C1 segment of cervical spinal cord (tissue), 14 donors: ENCODE data around the gene ZMIZ1.

ENCODE experiments used
- DNase-seq, 14 donors: peaks; one replicate each; lab custom pipeline; 2025; lab: John Stamatoyannopoulos, UW

ZMIZ1 gene

DNA sequence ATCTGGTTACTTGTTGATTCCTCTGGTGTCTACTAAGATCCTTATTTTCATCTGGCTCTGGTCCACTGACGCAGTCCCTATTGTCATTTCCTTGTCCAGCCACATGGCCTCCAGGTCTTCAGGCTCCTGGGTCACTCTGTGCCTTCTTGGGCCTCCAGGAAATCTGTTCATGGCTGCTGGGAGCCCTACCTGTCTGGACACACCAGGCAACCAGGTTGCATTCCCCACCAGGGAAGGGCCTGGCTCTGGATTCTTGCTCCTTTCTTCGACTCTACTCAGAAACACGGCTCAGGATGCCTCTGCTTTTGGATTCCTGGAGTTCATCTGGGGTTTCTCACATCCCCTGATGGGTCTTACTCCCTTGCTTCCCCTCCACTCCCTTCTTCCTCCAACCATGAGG lies 270.5 kb downstream of the ZMIZ1 start:
- DNase-seq = no peak

DNA sequence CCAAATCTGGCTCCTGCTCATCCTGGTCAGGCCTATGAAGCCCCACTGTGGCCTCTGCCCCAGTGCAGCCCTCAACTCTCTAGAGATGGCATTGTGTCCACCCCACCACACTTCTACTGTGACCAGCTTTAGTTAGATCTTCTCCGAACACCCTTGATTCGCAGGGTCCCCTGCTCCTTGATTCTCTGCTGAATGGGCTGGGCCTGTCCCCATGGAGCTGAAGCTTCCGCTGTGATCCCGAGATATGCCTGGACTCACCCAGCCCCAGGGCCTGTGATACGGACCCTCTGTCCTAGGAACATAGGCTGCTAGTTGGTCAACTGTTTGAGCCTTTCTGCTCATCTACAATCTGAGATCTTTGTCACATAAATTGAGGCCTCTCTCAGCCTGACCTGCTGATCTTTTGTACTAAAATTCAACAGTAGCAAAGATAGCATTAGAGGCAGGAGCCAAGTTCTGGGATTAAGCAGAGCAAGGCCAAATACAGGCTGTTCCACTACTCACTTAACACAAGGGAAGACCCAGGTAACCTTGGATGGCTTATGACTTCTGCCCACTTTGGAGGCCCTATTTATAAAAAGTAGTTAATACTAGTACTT lies 272.0 kb downstream of the ZMIZ1 start:
- DNase-seq = no peak

DNA sequence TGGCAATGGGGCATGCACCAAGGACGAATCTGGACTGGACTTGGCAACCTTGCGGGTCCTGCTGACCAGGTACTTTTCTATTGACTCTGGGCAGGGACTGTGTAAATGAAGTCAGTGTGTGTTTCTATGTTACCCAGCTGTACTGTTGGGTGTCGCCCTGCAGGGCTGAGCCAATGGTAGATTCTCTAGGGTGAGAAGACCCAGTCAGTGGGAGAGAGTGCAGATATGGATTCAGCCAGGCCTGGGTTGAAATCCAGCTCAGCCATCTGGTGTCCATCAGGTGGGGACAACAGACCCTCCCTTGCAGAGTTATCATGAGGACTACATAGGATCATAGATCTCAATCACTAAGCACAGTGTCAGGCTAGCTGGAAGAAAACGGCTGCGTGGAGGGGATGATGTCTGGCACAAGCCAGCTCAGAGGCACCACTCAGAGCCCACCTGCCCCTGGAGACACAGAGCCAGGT lies 273.6 kb downstream of the ZMIZ1 start:
- no peak for DNase-seq

DNA sequence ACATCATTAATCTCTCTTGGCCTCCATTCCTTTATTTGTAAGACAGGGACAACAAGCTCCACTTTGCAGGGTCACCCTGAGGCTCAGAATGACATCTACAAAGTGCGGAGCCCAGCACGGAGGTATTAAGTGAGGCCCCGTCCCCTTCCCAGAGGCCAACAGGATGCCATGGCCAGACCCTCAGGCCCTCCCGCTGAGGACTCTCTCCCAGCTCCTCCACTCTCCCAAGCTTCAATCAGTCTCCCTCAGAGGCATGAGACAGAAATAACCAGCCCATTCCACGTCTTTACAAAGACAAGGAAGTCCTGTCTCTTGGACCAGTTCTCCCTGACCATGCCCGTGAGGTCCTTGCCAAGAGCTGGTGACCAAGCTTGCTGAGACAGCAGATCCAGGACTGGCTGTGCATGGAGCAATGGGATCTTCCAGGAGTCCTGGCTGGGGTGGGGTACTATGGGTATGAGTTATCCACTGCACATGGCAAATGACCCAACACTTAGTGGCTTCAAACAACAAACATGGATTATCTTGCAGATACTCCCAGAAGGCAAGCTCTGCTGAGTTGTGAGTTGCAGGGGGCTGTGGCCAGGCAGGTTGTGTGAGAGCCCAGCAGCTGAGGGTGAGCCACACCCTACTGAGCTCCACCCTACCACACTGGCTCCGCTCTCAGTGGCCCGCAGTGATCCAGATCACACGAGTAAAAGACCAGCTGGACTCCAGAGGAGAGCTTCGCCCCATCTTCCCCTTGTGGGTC lies 274.2 kb downstream of the ZMIZ1 start:
- DNase-seq = no peak

DNA sequence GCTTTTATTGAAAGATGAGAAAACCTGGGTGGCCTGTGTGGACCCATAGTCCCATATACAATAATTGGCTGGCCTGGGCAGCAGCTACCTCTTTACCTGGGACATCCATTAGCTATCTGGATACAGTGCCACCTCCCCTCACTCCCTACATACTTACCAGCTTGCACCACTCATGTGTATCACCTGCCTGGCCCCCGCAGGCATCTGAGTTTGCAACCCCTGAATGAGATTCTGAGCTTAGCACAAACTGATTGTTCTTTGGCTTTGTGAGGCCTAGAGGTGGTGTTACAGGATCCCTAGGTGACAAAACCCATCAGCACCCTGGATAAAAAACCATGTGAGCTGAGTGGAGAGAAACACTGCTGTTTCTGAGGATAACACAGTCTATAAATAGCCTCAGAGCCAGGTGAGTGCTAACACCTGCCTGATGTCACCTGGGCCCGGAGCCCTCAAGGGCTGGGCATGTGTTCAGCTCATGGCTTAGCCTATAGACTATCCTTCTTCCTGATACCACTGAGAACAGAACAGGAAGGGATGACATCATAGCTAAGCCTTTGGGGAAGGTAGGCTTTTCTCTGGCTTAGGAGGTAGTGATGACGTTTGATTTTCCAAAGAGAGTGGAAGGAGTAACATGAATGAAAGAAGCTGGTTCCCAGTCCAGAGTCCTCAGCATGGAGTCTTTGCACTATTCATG lies 275.9 kb downstream of the ZMIZ1 start:
- no peak for DNase-seq

DNA sequence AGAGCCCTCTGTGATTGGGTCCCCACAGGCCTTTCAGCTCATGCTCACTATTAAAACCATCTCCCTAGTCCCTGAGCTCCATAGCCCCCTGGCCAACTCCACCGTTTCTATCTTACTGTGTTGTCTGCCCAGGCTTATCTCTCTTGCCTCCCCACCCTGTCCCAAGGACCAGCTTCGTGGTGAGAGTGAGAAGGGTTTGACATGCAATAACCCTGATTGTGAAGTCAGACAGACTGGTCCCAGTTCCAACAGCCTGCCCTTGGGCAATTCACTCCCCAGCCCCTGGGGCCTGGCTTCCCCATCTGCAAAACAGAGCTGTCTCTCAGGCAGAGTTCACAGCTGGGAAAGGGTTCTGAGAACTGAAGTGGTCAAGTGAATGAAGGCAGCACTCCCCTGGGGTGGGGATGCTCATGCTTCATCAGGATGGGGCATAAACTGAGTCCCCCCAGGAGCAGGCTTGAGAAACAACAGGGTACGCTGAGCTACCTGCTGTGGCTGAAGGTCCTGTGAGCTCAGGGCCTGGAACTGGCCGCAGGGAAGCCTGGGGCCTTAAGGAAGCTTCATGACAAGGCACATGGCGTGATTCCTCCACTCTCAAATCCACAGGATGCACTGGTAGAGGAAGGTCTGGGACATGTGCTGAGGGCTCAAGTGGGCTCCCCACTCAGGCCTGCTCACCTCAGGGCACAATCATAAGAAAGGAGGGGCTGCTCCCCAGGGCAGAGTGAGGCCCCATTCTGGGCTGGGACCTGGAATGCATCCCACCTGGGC lies 276.7 kb downstream of the ZMIZ1 start:
- no peak for DNase-seq

DNA sequence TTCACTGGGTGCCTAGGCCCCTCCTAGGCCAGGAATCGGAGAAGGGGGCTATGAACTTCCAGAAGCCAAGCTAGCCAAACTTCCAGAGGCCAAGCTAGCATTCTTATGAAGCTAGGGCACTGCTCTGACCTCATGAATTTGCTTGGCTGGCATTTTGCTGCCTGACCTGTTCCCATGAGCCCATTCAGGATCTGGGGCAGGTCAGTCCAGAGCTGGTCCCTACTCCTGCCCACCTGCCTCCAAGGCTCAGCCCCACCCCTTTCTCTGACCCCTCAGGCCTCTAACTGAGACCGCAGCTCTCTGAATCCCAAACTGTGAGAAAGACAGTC lies 277.2 kb downstream of the ZMIZ1 start:
- DNase-seq = no peak

DNA sequence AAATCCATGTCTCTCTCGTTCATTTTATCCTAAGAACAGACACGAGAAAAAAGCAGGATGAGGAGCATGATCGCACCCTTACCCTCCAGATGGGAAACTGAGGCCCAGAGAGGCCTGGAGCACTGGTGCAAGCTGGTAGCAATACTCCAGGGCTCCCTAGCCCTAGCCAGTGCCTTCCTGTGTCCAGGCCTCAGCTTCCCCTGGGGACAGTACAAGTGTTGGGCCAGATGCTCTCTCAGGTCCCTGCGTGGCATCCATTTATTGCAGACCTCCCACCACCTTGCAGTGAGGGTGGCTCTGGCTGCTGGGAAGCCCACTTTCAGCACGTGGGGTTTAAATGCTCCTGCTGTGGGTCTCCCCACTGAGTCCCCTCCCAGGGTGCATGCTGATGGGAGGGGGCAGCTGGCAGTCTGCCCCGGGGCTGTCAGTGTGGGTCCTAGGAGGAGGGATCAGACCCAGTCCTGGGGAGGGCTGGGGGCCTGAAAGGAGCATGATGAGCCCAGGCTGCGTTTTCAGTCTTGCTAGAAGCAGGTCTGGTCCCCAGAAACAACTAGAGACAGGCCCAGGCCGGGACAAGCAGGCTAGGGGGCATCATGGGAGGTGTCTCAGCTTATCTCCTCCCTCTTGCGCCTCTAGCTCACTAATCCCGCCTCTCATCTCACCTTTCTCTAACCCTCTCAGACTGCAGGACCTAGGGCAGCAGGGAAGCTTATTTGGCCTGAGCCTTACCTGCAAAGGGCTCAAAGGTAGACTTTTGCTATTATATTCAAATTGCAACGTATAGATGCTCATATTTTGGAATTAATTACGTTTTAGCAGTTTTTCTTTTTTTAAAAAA lies 277.8 kb downstream of the ZMIZ1 start:
- DNase-seq = no peak

DNA sequence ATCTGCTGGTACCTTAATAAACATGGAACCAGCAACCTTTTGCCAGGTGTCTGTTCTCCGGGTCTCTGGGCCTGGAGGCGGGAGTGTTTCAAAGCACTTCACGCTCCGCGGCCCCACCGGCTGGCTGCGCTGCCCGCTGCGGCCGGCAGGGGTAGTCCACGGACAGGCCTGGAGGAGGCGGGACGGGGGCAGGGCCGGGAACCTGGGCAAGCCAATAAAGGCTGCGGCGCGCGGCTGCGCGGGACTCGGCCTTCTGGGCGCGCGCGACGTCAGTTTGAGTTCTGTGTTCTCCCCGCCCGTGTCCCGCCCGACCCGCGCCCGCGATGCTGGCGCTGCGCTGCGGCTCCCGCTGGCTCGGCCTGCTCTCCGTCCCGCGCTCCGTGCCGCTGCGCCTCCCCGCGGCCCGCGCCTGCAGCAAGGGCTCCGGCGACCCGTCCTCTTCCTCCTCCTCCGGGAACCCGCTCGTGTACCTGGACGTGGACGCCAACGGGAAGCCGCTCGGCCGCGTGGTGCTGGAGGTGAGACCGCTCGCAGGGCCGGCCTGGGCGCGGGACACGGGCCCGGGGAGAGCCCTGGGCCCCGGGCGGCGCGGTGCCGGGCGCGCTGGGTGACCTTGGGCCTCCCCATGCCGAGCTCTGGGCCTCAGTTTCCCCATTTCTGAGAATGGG lies 278.6 kb downstream of the ZMIZ1 start, which contains the start of gene PPIF:
TSS of gene PPIF (plus strand) at position 244 of the 668 bp plus-strand sequence. CDS start at position 324, 80 bp downstream.
- DNase-seq = peak; percentile 54 to 92 (median 85)

DNA sequence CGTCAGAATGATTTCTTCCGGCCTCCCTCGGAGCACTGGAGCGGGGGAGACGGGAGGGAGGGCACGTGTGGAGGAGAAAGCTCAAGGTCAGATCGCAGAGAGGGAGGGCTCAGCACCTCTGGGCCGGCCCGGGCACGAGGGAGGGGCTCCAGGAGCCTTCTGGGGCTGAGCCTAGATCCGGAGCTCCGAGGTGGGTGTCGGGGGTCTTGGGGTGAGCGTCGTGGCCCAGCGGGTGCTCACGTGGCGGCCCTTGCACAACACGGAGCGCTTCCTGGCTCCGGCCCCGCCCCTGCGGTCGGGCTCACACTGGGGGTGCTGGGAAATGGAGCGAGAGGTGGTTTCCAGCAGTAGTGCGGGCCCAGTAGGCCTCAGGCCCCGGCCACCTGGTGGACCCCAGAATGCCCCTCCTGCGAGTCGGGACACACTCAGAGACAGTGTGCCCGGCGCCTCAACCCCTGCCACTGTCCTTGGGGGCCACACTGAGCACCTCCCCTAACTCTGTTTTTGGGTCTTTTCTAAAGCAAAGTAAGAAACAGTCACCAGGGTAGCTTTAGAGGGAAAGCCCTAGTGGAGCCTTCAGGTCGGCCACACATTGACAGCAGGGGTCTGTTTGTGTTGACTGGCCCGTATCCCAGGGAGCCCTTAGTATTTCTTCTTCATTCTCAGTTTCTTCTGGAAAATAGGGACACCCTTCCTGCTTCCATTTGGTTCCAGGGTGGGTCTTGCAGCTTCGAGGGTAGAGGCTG lies 279.3 kb downstream of the ZMIZ1 start:
- peak in 6 of 14 donors; percentile 21 to 59 (median 44) for DNase-seq

DNA sequence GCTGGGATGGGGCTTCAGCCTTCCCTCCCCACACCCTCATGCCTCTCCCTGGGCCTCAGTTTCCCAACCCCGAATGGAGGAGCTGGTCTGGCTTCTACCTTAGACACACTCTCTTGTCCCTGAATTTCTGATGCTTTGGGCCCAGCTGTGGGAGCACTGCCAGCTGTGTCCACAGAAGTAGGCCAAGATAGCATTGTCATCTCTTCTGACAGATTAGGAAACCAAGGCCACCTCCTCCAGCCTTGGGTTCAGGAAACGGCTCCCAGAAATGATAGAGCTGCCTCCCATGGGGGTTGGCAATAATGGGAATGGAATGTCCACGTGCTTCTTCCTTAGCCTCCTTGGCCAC lies 279.8 kb downstream of the ZMIZ1 start:
- DNase-seq = no peak

DNA sequence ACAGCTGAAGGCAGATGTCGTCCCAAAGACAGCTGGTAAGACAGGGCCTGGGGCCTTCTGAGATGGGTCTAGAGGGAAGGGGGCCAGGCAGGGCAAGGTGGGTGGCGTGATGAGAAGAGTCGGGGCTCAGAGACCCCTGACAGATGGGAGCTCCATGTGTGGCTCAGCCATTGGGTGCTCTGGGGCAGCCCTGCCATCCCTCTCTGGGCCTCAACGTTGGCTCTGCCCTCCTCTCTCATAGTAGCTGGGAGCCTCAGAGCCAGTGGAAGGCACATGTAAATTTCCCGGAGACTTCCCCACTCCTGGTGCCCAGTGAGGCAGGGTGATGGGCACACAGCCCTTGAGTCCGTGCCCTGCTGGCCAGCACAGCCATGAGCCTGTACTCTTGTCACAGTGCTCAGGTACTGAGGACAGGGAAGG lies 280.3 kb downstream of the ZMIZ1 start:
- no peak for DNase-seq

DNA sequence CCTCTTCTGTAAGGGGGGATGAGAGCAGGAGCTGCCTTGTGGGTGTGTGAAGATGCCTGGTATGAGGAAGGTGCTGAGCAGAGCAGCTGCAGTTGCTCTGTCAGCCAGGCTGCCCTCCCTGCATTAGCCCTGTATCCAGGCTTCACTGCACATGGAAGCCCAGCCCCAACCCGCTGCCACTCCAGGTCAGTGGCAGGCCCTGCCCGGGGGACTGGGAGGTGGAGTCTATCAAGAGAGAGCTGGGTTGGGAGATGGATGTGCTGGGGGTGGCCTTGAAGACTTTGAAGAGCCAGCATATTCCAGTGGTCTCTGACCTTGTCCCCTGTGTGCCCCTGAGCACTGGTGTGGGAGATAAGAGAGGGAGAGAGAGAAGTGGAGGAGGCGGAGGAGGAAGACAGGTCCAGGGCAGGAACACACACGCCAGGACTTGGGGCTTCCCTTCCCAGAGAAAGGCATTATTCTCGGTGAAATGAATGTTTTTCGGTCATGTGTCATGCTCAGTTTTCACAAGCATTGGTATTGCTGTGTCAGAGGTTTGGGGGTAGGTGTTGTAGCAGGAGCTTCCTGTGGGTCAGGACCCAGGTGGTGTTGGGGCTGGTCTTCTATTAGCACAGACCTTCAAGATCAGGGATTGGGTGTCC lies 281.1 kb downstream of the ZMIZ1 start:
- no peak for DNase-seq

DNA sequence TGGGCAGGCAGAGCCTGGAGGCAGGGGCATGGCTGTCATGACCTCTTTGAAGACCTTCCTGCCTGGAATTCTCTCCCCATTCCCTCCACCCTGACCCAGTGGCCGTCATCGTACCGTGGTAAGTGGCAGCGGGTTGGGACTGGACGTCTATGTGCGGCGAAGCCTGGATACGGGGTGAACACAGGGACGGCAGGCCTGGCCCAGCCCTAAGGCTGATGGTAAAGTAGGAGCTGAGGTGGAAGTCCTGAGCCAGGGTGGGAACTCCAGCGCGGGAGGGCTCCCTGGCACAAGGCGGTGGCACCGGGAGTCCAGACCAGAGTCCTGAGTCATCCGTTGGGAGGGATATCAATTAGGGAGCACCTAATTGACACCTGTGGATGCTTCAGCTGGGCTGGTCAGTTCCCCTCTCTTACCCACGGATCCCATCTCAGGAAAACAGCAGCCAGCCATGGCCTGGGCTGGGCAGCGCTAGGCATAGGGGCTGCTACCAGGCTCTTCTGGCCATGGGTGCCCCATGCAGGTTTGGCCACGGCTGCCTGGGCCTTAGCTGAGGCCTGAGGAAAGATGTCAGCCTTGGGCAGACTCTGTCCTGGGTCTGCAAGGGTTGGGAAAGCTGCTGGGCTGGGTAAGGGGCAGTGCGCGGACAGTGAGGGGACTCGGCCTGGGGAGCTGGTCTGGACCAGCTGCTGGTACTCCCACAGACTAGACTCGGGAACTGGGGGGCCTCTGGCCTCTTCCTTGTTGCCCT lies 281.8 kb downstream of the ZMIZ1 start:
- no peak for DNase-seq

DNA sequence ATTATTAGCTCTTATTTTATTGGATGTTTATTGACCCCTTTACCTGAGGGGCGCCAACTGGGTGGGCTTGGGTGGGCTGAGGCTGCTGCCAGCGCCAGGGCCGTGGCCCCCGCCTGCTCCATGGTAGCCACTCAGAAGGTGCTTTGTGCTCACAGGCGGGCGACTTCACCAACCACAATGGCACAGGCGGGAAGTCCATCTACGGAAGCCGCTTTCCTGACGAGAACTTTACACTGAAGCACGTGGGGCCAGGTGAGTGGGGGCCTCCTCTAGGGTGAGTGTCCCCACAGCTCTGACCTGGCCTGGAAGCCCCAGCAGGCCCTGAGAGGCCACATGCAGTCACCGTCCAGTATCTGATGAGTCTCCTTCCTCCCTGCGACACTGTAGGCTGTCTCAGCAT lies 282.6 kb downstream of the ZMIZ1 start:
- DNase-seq = no peak

DNA sequence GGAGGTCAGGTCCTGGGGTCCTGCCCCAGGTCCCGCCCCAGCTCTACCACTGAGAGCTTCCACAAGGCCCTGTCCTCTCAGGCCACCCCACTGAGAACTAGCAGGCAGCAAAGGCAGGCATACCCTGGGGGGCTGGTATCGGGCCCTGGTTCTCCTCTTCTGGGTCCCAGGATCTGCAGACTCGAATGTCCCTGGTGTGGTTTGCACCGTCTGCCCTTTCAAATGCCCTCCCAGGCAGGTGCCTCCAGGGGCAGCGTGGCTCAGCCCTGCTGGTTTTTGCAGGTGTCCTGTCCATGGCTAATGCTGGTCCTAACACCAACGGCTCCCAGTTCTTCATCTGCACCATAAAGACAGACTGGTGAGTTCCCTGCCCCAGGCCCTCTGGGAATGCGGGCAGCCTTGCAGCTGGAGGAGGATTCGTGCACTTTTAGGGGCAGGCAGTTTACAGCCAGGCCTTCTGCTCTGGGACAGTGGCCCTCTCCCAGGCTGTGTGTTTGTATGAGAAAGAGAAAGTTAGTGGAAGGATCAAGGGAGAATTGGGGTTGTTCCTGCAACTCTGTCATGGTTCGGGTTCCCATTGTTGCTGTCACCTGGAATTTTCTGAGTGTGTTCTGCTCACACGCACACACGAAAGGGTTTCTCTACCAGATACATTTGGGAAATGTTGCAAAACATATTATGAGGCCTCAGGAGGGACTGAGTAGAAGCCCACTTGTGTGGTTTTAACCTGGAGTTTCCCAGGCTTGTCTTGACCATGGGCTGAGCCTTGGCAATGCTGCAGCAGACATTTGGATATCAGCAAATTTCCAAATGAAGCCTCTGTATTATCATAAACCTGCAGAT lies 283.5 kb downstream of the ZMIZ1 start:
- DNase-seq = no peak

DNA sequence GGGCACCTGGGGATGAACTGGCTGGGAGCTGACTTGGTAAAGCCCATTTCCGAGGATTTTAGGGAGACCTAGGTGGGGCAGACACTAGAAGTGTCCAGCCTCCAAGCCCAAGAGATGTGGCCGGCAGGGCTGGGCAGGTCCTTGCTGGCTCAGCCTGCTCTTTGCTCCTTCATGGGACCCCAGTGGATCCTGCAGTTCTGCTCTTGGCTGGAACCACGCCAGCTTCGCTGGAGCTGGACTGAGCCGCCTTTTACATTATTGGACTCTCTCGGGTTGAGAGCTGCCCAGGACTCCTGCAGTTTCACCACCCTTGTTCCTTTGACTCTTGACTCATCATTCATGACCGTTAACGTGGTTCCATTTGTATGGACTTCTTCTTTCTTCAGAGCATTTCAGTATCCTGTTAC lies 284.2 kb downstream of the ZMIZ1 start:
- DNase-seq = no peak

DNA sequence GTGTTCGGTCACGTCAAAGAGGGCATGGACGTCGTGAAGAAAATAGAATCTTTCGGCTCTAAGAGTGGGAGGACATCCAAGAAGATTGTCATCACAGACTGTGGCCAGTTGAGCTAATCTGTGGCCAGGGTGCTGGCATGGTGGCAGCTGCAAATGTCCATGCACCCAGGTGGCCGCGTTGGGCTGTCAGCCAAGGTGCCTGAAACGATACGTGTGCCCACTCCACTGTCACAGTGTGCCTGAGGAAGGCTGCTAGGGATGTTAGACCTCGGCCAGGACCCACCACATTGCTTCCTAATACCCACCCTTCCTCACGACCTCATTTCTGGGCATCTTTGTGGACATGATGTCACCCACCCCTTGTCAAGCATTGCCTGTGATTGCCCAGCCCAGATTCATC lies 285.0 kb downstream of the ZMIZ1 start:
- DNase-seq = no peak
